ENCODE measurements around the gene ROBO1.

ROBO1 gene

GRCh38 chr3:79285871-79286270 is 481.9 kb downstream of the ROBO1 start:
- no peak for DNase-seq
- Mint-ChIP-seq H3K4me1 (peaks cover 8% of the 10 kb centered on the region), H3K9me3 (no peaks in the 10 kb centered on the region), H3K4me3 (no peak overlapping the region), H3K27me3 (ENCODE audit: low read depth, poor library complexity) (no peaks in the 10 kb centered on the region), H3K36me3 (ENCODE audit: low read depth) (no peaks in the 10 kb centered on the region), H3K27ac (no peak overlapping the region)
- TF ChIP-seq CTCF (IDR thresholded peaks at IDR 0.05): no peak

GRCh38 chr3:79285380-79285779 is 482.4 kb downstream of the ROBO1 start:
- Mint-ChIP-seq H3K4me1 (peaks cover 8% of the 10 kb centered on the region), H3K27ac (no peak overlapping the region), H3K36me3 (ENCODE audit: low read depth) (no peaks in the 10 kb centered on the region), H3K27me3 (ENCODE audit: low read depth, poor library complexity) (no peaks in the 10 kb centered on the region), H3K4me3 (no peak overlapping the region), H3K9me3 (no peaks in the 10 kb centered on the region)
- TF ChIP-seq CTCF (IDR thresholded peaks at IDR 0.05): no peak
- no peak for DNase-seq

GRCh38 chr3:79284781-79285180 is 483.0 kb downstream of the ROBO1 start:
- TF ChIP-seq CTCF (IDR thresholded peaks at IDR 0.05): no peak

GRCh38 chr3:79278681-79279080 is 489.1 kb downstream of the ROBO1 start:
- Mint-ChIP-seq H3K36me3 (ENCODE audit: low read depth) (no peaks in the 10 kb centered on the region), H3K27me3 (ENCODE audit: low read depth, poor library complexity) (no peaks in the 10 kb centered on the region), H3K27ac (no peak overlapping the region), H3K4me1 (no peaks in the 10 kb centered on the region), H3K4me3 (no peak overlapping the region), H3K9me3 (no peaks in the 10 kb centered on the region)
- DNase-seq: no peak
- TF ChIP-seq CTCF (IDR thresholded peaks at IDR 0.05): no peak

More at GRCh38 chr3:79284781-79285180, 483.0 kb downstream of the ROBO1 start:
- no peak overlapping the region for H3K4me3 Mint-ChIP-seq
- H3K27me3 Mint-ChIP-seq (ENCODE audit: low read depth, poor library complexity): no peaks in the 10 kb centered on the region
- peaks cover 8% of the 10 kb centered on the region for H3K4me1 Mint-ChIP-seq
- no peak for DNase-seq
- no peaks in the 10 kb centered on the region for H3K36me3 Mint-ChIP-seq (ENCODE audit: low read depth)
- no peaks in the 10 kb centered on the region for H3K9me3 Mint-ChIP-seq
- H3K27ac Mint-ChIP-seq: no peak overlapping the region

- no peak for DNase-seq
- TF ChIP-seq CTCF (IDR thresholded peaks at IDR 0.05): no peak
- Mint-ChIP-seq H3K27ac (no peak overlapping the region), H3K27me3 (ENCODE audit: low read depth, poor library complexity) (no peaks in the 10 kb centered on the region), H3K4me3 (no peak overlapping the region), H3K36me3 (ENCODE audit: low read depth) (no peaks in the 10 kb centered on the region), H3K9me3 (peaks cover 3% of the 10 kb centered on the region), H3K4me1 (no peaks in the 10 kb centered on the region)
Observed at GRCh38 chr3:79268422-79268821, 499.4 kb downstream of the ROBO1 start.

- DNase-seq: no peak
- no peaks in the 10 kb centered on the region for H3K36me3 Mint-ChIP-seq (ENCODE audit: low read depth)
- H3K4me3 Mint-ChIP-seq: no peak overlapping the region
- no peaks in the 10 kb centered on the region for H3K9me3 Mint-ChIP-seq
- no peak for TF ChIP-seq CTCF (IDR thresholded peaks at IDR 0.05)
- H3K27me3 Mint-ChIP-seq (ENCODE audit: low read depth, poor library complexity): no peaks in the 10 kb centered on the region
- no peak overlapping the region for H3K27ac Mint-ChIP-seq
- H3K4me1 Mint-ChIP-seq: peaks cover 9% of the 10 kb centered on the region
Observed at GRCh38 chr3:79264892-79265291, 502.9 kb downstream of the ROBO1 start.
